GM18951 (cell line): Measurements from ENCODE around the gene SCMH1.

Source experiments
- POLR2A ChIP-seq: IDR thresholded peaks from 4 replicates; pipeline ENCODE4 v1.6.1; 2011; ENCODE audit warnings: mild to moderate bottlenecking; ENCODE audit not compliant: insufficient read length, insufficient read depth; ENCODE audit errors: extremely low read depth
- in situ Hi-C: fragments of 300-500 bp; cut with MboI; formaldehyde crosslinking; loops from one replicate; pipeline ENCODE4 v1.12.0; 2022; ENCODE audit warnings: low sequenced_read_pairs, mixed read lengths, inconsistent platforms; ENCODE audit not compliant: unreplicated experiment

Gene SCMH1

GRCh38 chr1:41102653-41103052 lies 139.5 kb downstream of the SCMH1 start:
- in situ Hi-C loops = no loop called here
- TF ChIP-seq POLR2A = no peak

DNA sequence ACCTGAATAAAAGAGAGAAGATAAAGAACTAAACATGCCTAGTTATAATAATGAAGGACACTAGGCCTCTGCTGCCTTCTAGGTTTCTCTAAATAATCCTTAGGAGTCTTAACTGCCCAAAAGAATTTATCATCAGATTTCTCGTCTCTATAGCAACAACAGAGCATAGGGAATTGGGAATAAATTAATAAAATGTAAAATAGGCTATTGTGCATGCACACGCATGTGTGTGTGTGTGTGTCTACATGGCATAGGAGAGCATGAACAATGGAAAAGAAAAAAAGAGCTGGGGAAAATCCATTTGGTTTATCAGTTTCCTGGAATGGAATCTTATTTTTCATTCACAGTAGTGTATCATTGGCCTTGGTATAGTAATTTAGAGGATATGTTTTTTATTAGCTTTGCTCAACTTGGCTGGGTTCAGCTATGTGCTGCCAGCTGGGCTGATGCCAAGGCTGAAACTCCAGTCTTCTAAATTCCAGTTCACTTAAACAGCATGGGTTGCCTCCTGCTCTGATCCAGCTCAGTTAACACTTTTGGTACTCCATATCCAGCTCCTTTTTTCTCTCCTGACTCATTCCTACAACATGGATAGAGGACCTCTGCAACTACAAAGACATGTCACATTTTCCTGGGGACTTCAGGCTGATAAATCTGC lies 140.0 kb downstream of the SCMH1 start:
- no peak for TF ChIP-seq POLR2A
- in situ Hi-C loops = no loop called here

DNA sequence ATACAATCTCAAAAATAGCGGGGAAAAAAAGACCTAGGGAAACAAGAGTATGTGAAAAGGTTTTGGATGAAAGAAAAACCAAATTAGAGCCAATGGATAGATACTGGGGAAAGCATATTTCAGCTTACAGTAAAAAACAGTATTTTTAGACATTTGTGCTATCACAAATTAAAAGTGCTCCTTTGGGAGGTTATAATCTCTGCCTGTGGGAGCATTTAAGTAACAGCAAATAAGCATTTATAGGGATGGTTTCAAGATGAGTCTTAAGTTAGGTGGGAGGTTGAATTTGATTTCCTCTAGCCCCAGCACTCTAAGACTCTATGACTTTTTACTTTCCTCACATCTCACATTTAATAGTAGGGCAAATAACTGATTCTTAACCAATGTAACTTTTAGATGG lies 141.0 kb downstream of the SCMH1 start:
- in situ Hi-C loops = no loop called here
- TF ChIP-seq POLR2A = no peak

- TF ChIP-seq POLR2A = no peak
- in situ Hi-C loops = no loop called here
Observed at GRCh38 chr1:41100170-41100569, 141.9 kb downstream of the SCMH1 start.

GRCh38 chr1:41098730-41099460 lies 143.2 kb downstream of the SCMH1 start:
- in situ Hi-C loops = no loop called here
- TF ChIP-seq POLR2A = no peak

- TF ChIP-seq POLR2A = no peak
- in situ Hi-C loops = no loop called here
Observed at GRCh38 chr1:41097105-41097504, 145.0 kb downstream of the SCMH1 start.

- in situ Hi-C loops = no loop called here
- TF ChIP-seq POLR2A = no peak
Observed at GRCh38 chr1:41093826-41094225, 148.3 kb downstream of the SCMH1 start.

GRCh38 chr1:41086921-41087320 lies 155.2 kb downstream of the SCMH1 start:
- no peak for TF ChIP-seq POLR2A
- in situ Hi-C loops = no loop called here

- TF ChIP-seq POLR2A = no peak
- in situ Hi-C loops = no loop called here
Observed at GRCh38 chr1:41078616-41079015, 163.5 kb downstream of the SCMH1 start.

GRCh38 chr1:41078193-41078592 lies 163.9 kb downstream of the SCMH1 start:
- in situ Hi-C loops = no loop called here
- TF ChIP-seq POLR2A = no peak

- TF ChIP-seq POLR2A = no peak
- in situ Hi-C loops = no loop called here
Observed at GRCh38 chr1:41073971-41074370, 168.1 kb downstream of the SCMH1 start.

DNA sequence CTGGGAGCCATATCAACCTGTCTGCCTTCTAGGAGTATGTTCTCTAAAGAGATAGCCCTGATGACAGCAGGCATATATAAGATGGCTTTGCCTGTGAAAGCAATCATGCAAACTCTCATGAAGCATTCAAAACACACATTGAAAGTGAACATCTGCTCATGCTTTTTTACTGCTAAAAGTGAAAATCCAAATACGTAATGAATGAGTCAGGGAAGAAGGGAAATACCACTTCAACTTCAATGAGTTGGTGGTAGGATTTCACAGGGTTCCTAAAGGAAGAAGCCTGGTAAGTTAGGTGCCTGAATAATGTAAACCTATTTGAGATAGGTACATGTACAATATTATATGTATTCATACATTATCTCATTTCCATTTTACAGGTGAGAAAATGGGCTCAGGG lies 170.1 kb downstream of the SCMH1 start:
- in situ Hi-C loops = no loop called here
- no peak for TF ChIP-seq POLR2A

DNA sequence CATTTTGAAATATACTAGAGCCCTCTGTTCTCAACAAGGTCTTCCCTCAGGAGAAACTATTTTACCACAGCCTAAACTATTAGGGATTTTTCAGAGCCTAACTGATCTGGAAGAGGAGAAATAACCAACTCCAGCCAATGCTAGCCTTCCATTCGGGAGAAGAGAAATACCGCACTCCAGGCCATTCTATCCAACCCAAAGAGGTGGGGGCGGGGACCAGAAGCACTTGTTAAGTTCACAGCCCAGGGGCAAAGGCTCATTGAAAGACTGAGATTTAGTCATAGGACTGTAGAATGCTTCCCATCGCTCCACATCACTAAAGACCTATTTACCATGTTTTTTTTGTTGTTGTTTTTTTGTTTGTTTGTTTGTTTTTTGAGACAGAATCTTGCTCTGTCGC lies 185.2 kb downstream of the SCMH1 start:
- in situ Hi-C loops = no loop called here
- TF ChIP-seq POLR2A = no peak

- in situ Hi-C loops = no loop called here
- TF ChIP-seq POLR2A = no peak
Observed at GRCh38 chr1:41053316-41053715, 188.8 kb downstream of the SCMH1 start.

GRCh38 chr1:41051022-41051421 lies 191.1 kb downstream of the SCMH1 start:
- no peak for TF ChIP-seq POLR2A
- in situ Hi-C loops = no loop called here

GRCh38 chr1:41048540-41048939 lies 193.6 kb downstream of the SCMH1 start:
- in situ Hi-C loops = no loop called here
- no peak for TF ChIP-seq POLR2A
